HUES48 (cell line): ENCODE measurements around the gene CALML6.

Experiments
- H3K27ac ChIP-seq: one replicate; pipeline ENCODE4 v1.7.0; 2013; ENCODE audit warnings: low read depth, low read length, inconsistent platforms
- H3K27me3 ChIP-seq: 2 replicates; pipeline ENCODE4 v1.6.1; 2013; ENCODE audit warnings: mild to moderate bottlenecking, low read length; ENCODE audit not compliant: control insufficient read depth, insufficient read depth
- H3K36me3 ChIP-seq: 2 replicates; pipeline ENCODE4 v1.6.1; 2013; ENCODE audit warnings: low read length; ENCODE audit not compliant: control insufficient read depth, insufficient read depth
- H3K4me1 ChIP-seq: 2 replicates; pipeline ENCODE4 v1.6.1; 2013; ENCODE audit warnings: mild to moderate bottlenecking, low read length; ENCODE audit not compliant: control insufficient read depth, insufficient read depth
- H3K4me3 ChIP-seq: 2 replicates; pipeline ENCODE4 v1.5.1; 2013; ENCODE audit warnings: mild to moderate bottlenecking, low read depth, low read length
- H3K9ac ChIP-seq: 2 replicates; pipeline ENCODE4 v1.6.1; 2013; ENCODE audit warnings: mild to moderate bottlenecking, low read depth, low read length, moderate library complexity
- H3K9me3 ChIP-seq: 2 replicates; pipeline ENCODE4 v1.6.1; 2013; ENCODE audit warnings: low read length; ENCODE audit not compliant: control insufficient read depth, insufficient read depth

The CALML6 gene

DNA sequence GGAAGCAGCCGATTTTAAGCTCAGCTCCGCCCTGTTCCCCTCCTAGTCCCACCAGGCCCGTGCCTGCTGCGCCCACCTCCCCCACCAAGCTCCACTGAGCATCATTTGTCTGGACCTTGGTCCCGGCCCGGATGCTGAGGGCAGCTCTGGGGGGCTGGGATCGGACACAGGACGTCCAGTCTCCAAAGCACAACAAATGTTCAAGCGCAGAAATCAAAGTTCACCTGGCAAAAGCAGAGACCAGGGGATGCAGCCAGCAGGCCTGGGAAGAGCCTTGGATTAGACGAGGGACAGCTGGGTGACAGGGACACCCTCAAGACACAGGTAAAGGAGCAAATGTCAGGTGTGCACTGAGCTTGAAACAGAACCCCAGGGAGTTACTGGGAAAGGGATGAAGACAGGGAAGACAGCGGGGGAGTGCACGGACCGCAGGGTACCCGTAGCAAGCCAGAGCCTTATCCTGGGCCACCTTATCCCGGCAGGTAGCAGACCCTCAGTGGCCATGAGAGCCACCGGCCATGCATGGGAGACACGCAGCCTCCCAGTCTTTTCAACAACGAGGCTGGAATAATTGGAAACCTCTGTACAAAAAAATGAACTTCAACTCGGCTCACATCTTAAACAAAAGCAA, 26.3 kb downstream of the CALML6 start:
- H3K4me1 ChIP-seq = peaks cover 4% of the 10 kb centered on the region; the same call in 1 of the 2 replicates
- no peak overlapping the region for H3K9ac ChIP-seq
- H3K9me3 ChIP-seq = no peaks in the 10 kb centered on the region
- no peaks in the 10 kb centered on the region for H3K36me3 ChIP-seq
- H3K4me3 ChIP-seq = no peak overlapping the region
- no peak overlapping the region for H3K27ac ChIP-seq
- H3K27me3 ChIP-seq = no peaks in the 10 kb centered on the region

DNA sequence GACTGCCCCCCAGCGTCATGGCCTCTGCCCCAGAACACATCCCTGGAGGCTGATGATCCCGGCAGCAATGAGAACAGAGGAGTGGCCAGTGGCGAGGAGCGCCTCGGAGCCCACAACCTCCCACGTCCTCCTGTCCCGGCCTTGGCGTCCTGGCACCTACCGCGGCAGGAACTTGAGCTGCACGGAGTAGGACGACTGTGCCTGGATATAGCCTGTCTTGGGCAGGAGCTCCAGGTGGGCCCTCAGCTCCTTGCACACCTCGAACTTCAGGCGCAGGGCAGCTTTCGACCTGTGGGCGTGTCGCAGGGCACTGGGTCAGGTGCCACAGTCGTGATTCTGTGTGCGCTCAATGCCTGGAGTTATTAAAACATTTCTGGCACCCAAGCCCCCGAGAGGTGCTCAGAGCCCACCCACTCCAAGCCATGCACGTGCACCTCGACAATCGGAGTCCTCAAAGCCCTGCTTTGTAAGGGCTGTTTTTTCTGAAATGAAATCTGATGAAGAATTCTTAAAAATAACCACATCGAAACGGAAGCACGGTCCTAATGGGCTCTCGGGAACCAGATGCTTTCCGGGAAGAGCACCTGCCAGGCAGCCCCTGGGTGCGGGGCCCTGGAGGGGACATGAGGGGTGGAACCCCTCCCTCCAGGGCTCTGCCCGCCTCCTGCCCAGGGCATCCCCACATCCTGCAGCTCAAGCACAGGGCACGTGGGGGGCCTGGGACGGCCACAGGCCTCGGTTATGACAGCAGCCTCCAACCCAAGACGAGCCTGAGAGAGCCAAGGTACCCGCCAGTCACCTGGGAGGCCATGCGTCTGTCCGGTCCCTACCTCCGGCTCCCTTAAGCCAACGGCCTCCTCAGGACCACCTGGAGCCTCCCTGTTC, 27.1 kb downstream of the CALML6 start:
- no peaks in the 10 kb centered on the region for H3K36me3 ChIP-seq
- H3K27me3 ChIP-seq = no peaks in the 10 kb centered on the region
- H3K4me3 ChIP-seq = no peak overlapping the region
- H3K9me3 ChIP-seq = no peaks in the 10 kb centered on the region
- no peak overlapping the region for H3K27ac ChIP-seq
- H3K9ac ChIP-seq = no peak overlapping the region
- H3K4me1 ChIP-seq = peaks cover 4% of the 10 kb centered on the region; the same call in 1 of the 2 replicates

GRCh38 chr1:1942753-1943656, 27.9 kb downstream of the CALML6 start:
- Histone ChIP-seq H3K36me3 (no peaks in the 10 kb centered on the region), H3K4me3 (no peak overlapping the region), H3K4me1 (peaks cover 4% of the 10 kb centered on the region; the same call in 1 of the 2 replicates), H3K27ac (no peak overlapping the region), H3K9me3 (no peaks in the 10 kb centered on the region), H3K9ac (no peak overlapping the region), H3K27me3 (no peaks in the 10 kb centered on the region)

DNA sequence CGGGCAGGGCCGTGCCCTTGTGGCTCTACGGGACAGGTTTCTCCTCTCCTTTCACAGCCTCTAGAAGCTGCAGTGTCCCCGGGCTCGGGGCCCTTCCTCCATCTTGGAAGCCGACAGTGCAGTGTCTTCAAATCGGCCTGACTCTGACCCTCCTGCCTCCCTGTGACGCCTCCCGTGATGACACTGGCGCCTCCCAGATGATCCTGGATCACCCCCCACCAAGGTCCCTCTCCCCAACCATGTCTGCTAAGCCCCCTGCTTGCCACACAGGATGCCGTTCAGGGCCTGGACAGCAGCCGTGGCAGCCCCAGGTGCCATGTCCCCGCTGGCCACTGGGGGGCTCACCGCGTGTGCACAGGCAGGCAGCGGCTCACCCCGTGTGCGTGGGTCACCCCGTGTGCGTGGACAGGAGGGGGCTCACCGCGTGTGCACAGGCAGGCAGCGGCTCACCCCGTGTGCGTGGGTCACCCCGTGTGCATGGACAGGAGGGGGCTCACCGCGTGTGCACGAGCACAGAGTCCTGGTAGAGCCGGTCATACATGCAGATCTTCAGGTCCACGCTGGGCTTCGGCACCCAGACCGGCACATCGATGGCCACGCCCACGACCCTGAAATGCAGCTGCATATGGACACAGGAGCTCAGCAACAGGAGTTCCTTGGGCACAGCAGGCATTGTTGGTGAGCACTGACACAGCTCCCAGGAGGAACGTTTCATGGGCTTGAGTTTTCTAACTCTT, 28.9 kb downstream of the CALML6 start:
- peaks cover 4% of the 10 kb centered on the region; the same call in 1 of the 2 replicates for H3K4me1 ChIP-seq
- H3K36me3 ChIP-seq = no peaks in the 10 kb centered on the region
- H3K9me3 ChIP-seq = no peaks in the 10 kb centered on the region
- H3K27ac ChIP-seq = no peak overlapping the region
- H3K27me3 ChIP-seq = no peaks in the 10 kb centered on the region
- H3K9ac ChIP-seq = no peak overlapping the region
- 0 out of 2 replicates have a peak overlapping the region, but pooled peaks have one; percentile 46 for H3K4me3 ChIP-seq

- H3K4me1 ChIP-seq = peaks cover 4% of the 10 kb centered on the region; the same call in 1 of the 2 replicates
- H3K27me3 ChIP-seq = no peaks in the 10 kb centered on the region
- H3K4me3 ChIP-seq = no peak overlapping the region
Observed at GRCh38 chr1:1945782-1946393, 30.8 kb downstream of the CALML6 start.

GRCh38 chr1:1946540-1946939, 31.5 kb downstream of the CALML6 start:
- Histone ChIP-seq H3K36me3 (no peaks in the 10 kb centered on the region), H3K9ac (no peak overlapping the region), H3K4me3 (no peak overlapping the region), H3K9me3 (no peaks in the 10 kb centered on the region), H3K27ac (no peak overlapping the region), H3K4me1 (peaks cover 4% of the 10 kb centered on the region; the same call in 1 of the 2 replicates), H3K27me3 (no peaks in the 10 kb centered on the region)

More at GRCh38 chr1:1945782-1946393, 30.8 kb downstream of the CALML6 start:
- H3K27ac ChIP-seq = no peak overlapping the region
- H3K36me3 ChIP-seq = no peaks in the 10 kb centered on the region
- no peaks in the 10 kb centered on the region for H3K9me3 ChIP-seq
- H3K9ac ChIP-seq = no peak overlapping the region

- Histone ChIP-seq H3K4me1 (peaks cover 4% of the 10 kb centered on the region; the same call in 1 of the 2 replicates), H3K9ac (no peak overlapping the region), H3K27me3 (no peaks in the 10 kb centered on the region), H3K27ac (no peak overlapping the region), H3K9me3 (no peaks in the 10 kb centered on the region), H3K4me3 (no peak overlapping the region), H3K36me3 (no peaks in the 10 kb centered on the region)
Observed at GRCh38 chr1:1947493-1947892, 32.4 kb downstream of the CALML6 start.

- no peaks in the 10 kb centered on the region for H3K9me3 ChIP-seq
- H3K9ac ChIP-seq = no peak overlapping the region
- H3K27ac ChIP-seq = no peak overlapping the region
- no peak overlapping the region for H3K4me3 ChIP-seq
- no peaks in the 10 kb centered on the region for H3K36me3 ChIP-seq
- no peaks in the 10 kb centered on the region for H3K27me3 ChIP-seq
- peaks cover 1% of the 10 kb centered on the region; the same call in 1 of the 2 replicates for H3K4me1 ChIP-seq
Observed at GRCh38 chr1:1948783-1949182, 33.7 kb downstream of the CALML6 start.

- no peaks in the 10 kb centered on the region for H3K9me3 ChIP-seq
- no peak overlapping the region for H3K4me3 ChIP-seq
- no peaks in the 10 kb centered on the region for H3K27me3 ChIP-seq
- H3K4me1 ChIP-seq = no peaks in the 10 kb centered on the region
- H3K9ac ChIP-seq = no peak overlapping the region
- no peaks in the 10 kb centered on the region for H3K36me3 ChIP-seq
- no peak overlapping the region for H3K27ac ChIP-seq
Observed at GRCh38 chr1:1950940-1951339, 35.9 kb downstream of the CALML6 start.

GRCh38 chr1:1954015-1954414, 39.0 kb downstream of the CALML6 start:
- Histone ChIP-seq H3K9ac (no peak overlapping the region), H3K4me1 (no peaks in the 10 kb centered on the region), H3K9me3 (no peaks in the 10 kb centered on the region), H3K36me3 (no peaks in the 10 kb centered on the region), H3K27me3 (no peaks in the 10 kb centered on the region), H3K4me3 (no peak overlapping the region), H3K27ac (no peak overlapping the region)
